Ascending aorta (tissue), 2 donors: ENCODE results near the gene CUTC. TPM values are rescaled to one million over a fixed set of nuclear protein-coding genes. Genes with fewer than 3 reads are reported as not detected.

ENCODE experiments used
- DNase-seq, 2 donors: peaks; one replicate each; pipeline ENCODE4 v3.0.0-alpha.2; 2019; ENCODE audit warnings: low spot score in 2 of 2
- H3K27ac ChIP-seq, 2 donors: fragments of 200-600 bp; sonication (generic); one replicate each; pipeline ENCODE4 v1.5.1; 2016 to 2017; ENCODE audit warnings: mild to moderate bottlenecking in 1 of 2
- H3K27me3 ChIP-seq: fragments of 200-600 bp; sonication (generic); one replicate; pipeline ENCODE4 v1.5.1; 2017
- H3K36me3 ChIP-seq, 2 donors: fragments of 200-600 bp; sonication (generic); one replicate each; pipeline ENCODE4 v1.5.1; 2016
- H3K4me1 ChIP-seq, 2 donors: fragments of 200-600 bp; sonication (generic); one replicate each; pipeline ENCODE4 v1.5.1; 2016 to 2017; ENCODE audit warnings: mild to moderate bottlenecking in 1 of 2
- H3K4me3 ChIP-seq, 2 donors: fragments of 200-600 bp; sonication (generic); one replicate each; pipeline ENCODE4 v1.5.1; 2016 to 2017; ENCODE audit warnings: mild to moderate bottlenecking in 1 of 2
- H3K9me3 ChIP-seq, 2 donors: fragments of 200-600 bp; sonication (generic); one replicate each; pipeline ENCODE4 v1.5.1; 2016
- intact Hi-C: fragments of 100-400 bp; cut with DNase I; formaldehyde crosslinking; loops from one replicate; pipeline ENCODE4 v1.15.1; 2023
- total RNA-seq: library from RNA; depleted of rRNA; stranded (reverse); fragments of >200 nt; gene quantifications from one replicate; pipeline ENCODE4 v1.1.0, GENCODE V29; 2016
- TF ChIP-seq, protein P1 (sequence below), 3 experiments: fragments of 200-600 bp in 2 of 3; fragments of 450-650 bp in 1 of 3; sonication (generic) in 2 of 3; IDR thresholded peaks; one replicate each; pipeline ENCODE4 v1.5.1; 2016 to 2019; ENCODE audit warnings: antibody characterized with exemption in 3 of 3, mild to moderate bottlenecking in 1 of 3, moderate library complexity in 1 of 3

CUTC gene
- total RNA-seq, 1 donor from 2014 or later = 8.0 TPM

GRCh38 chr10:99784727-99785441, 52.9 kb downstream of the CUTC start:
- Histone ChIP-seq H3K27ac (no peak overlapping the region), H3K4me1 (peaks cover 0 to 4% of the 10 kb centered on the region in 2 donors), H3K36me3 (no peaks in the 10 kb centered on the region), H3K4me3 (no peak overlapping the region), H3K9me3 (no peaks in the 10 kb centered on the region), H3K27me3 (no peaks in the 10 kb centered on the region)
- intact Hi-C loops = loop anchor here (5.0 kb wide), 1 partner anchor 53 kb away; the partner anchor contains the start of genes COX15 and CUTC
- TF ChIP-seq, protein P1, sequence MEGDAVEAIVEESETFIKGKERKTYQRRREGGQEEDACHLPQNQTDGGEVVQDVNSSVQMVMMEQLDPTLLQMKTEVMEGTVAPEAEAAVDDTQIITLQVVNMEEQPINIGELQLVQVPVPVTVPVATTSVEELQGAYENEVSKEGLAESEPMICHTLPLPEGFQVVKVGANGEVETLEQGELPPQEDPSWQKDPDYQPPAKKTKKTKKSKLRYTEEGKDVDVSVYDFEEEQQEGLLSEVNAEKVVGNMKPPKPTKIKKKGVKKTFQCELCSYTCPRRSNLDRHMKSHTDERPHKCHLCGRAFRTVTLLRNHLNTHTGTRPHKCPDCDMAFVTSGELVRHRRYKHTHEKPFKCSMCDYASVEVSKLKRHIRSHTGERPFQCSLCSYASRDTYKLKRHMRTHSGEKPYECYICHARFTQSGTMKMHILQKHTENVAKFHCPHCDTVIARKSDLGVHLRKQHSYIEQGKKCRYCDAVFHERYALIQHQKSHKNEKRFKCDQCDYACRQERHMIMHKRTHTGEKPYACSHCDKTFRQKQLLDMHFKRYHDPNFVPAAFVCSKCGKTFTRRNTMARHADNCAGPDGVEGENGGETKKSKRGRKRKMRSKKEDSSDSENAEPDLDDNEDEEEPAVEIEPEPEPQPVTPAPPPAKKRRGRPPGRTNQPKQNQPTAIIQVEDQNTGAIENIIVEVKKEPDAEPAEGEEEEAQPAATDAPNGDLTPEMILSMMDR (IDR thresholded peaks at IDR 0.05) = no peak
- no peak for DNase-seq

DNA sequence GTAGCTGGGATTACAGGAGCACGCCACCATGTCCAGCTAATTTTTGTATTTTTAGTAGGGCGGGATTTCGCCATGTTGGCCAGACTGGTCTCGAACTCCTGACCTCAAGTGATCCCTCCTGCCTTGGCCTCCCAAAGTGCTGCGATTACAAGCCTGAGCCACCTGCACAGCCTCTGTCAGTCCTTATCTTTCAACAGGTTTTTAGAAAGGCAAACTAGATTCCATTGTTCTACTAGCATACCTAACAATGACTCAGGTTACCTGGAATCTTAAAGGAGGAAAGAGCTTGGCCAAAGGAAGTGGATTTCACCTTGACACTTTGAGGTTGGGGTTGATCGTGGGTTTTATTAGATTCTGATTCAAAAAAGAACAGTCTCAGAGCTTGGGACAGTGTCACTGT, 53.6 kb downstream of the CUTC start:
- H3K27ac ChIP-seq = no peak overlapping the region
- intact Hi-C loops = loop anchor here (5.0 kb wide), 1 partner anchor 53 kb away; the partner anchor contains the start of genes COX15 and CUTC

GRCh38 chr10:99787311-99787710, 55.3 kb downstream of the CUTC start:
- H3K4me1 ChIP-seq = peaks cover 0 to 4% of the 10 kb centered on the region in 2 donors
- H3K9me3 ChIP-seq = no peaks in the 10 kb centered on the region
- no peaks in the 10 kb centered on the region for H3K36me3 ChIP-seq
- no peaks in the 10 kb centered on the region for H3K27me3 ChIP-seq
- intact Hi-C loops = loop anchor here (5.0 kb wide), 1 partner anchor 55 kb away; the partner anchor contains the start of genes COX15 and CUTC
- TF ChIP-seq, protein P1 (IDR thresholded peaks at IDR 0.05) = no peak
- no peak for DNase-seq
- no peak overlapping the region for H3K27ac ChIP-seq
- no peak overlapping the region for H3K4me3 ChIP-seq

More for the DNA sequence above, 53.6 kb downstream of the CUTC start:
- H3K9me3 ChIP-seq = no peaks in the 10 kb centered on the region
- H3K27me3 ChIP-seq = no peaks in the 10 kb centered on the region
- H3K4me3 ChIP-seq = no peak overlapping the region
- no peaks in the 10 kb centered on the region for H3K36me3 ChIP-seq
- no peak for DNase-seq
- TF ChIP-seq, protein P1 (IDR thresholded peaks at IDR 0.05) = no peak
- H3K4me1 ChIP-seq = peaks cover 0 to 4% of the 10 kb centered on the region in 2 donors

GRCh38 chr10:99787782-99788445, 55.9 kb downstream of the CUTC start:
- H3K4me1 ChIP-seq = peaks cover 0 to 4% of the 10 kb centered on the region in 2 donors
- no peak overlapping the region for H3K4me3 ChIP-seq
- no peaks in the 10 kb centered on the region for H3K9me3 ChIP-seq
- H3K36me3 ChIP-seq = no peaks in the 10 kb centered on the region
- peak overlapping the region in 1 of 2 donors; percentile 52 for H3K27ac ChIP-seq
- intact Hi-C loops = loop anchor here (5.0 kb wide), 1 partner anchor 56 kb away; the partner anchor contains the start of genes COX15 and CUTC
- no peaks in the 10 kb centered on the region for H3K27me3 ChIP-seq
- DNase-seq = no peak
- TF ChIP-seq, protein P1 (IDR thresholded peaks at IDR 0.05) = no peak

DNA sequence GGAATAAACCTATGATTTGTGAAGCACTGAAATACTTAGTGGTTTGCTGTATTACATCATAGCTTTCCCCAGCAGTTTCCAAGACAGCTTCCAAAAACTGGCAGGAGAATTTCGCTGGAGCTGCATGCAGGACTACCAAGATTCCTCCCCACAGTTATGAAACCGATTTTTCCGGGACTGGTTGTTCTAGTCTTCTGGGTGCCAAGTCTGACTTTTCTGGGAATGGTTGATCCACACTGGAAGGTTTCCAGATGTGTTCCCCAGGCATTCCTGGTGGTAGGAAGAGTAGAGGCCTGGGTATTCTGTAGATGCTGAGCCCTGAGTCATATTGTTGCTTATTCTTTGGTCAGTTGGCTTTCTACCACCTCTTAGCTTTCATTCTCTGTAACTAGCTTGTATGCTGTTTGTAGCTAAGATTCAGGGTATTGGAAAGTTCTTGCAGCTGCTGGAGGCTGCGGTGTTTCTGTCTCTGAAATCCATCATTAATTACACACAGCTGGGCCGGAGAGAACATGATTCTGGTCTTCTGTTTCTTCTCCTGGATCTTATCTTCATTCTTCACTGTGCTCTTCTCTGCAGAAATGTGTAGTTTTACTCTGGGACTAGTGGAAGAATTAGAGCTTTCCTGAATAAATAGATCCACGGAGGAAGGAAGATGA, 56.7 kb downstream of the CUTC start:
- H3K36me3 ChIP-seq = no peaks in the 10 kb centered on the region
- DNase-seq = peak; percentile 10 to 81
- TF ChIP-seq, protein P1 (IDR thresholded peaks at IDR 0.05) = no peak
- intact Hi-C loops = loop anchor here (5.0 kb wide), 1 partner anchor 56 kb away; the partner anchor contains the start of genes COX15 and CUTC
- peaks cover 0 to 4% of the 10 kb centered on the region in 2 donors for H3K4me1 ChIP-seq
- H3K27me3 ChIP-seq = no peaks in the 10 kb centered on the region
- H3K27ac ChIP-seq = peak overlapping the region; percentile 52 to 59
- H3K4me3 ChIP-seq = no peak overlapping the region
- no peaks in the 10 kb centered on the region for H3K9me3 ChIP-seq
